Measurements from ENCODE around the gene SCG2.

Gene SCG2

GRCh38 chr2:223589901-223590300 is 12.3 kb downstream of the SCG2 start:
- TF ChIP-seq CTCF (IDR thresholded peaks at IDR 0.05) (no peak), ZFX (IDR thresholded peaks at IDR 0.05; ENCODE audit: borderline replicate concordance) (no peak)
- no peak overlapping the region for H3K27ac ChIP-seq

- H3K27ac ChIP-seq, result no peak overlapping the region
- no peak for TF ChIP-seq ZFX (IDR thresholded peaks at IDR 0.05; ENCODE audit: borderline replicate concordance)
- TF ChIP-seq CTCF (IDR thresholded peaks at IDR 0.05), result no peak
These were observed 13.9 kb downstream of the SCG2 start for GRCh38 chr2:223588251-223588650.

- TF ChIP-seq ZFX (IDR thresholded peaks at IDR 0.05; ENCODE audit: borderline replicate concordance) (no peak), CTCF (IDR thresholded peaks at IDR 0.05) (no peak)
- no peak overlapping the region for H3K27ac ChIP-seq
These were observed 14.9 kb downstream of the SCG2 start for GRCh38 chr2:223587301-223587700.

- H3K27ac ChIP-seq, result no peak overlapping the region
- TF ChIP-seq CTCF (IDR thresholded peaks at IDR 0.05) (no peak), ZFX (IDR thresholded peaks at IDR 0.05; ENCODE audit: borderline replicate concordance) (no peak)
These were observed 15.9 kb downstream of the SCG2 start for GRCh38 chr2:223586261-223586660.

GRCh38 chr2:223585666-223586065 is 16.5 kb downstream of the SCG2 start:
- TF ChIP-seq ZFX (IDR thresholded peaks at IDR 0.05; ENCODE audit: borderline replicate concordance) (no peak), CTCF (IDR thresholded peaks at IDR 0.05) (no peak)
- H3K27ac ChIP-seq, result no peak overlapping the region

GRCh38 chr2:223582001-223582400 is 20.2 kb downstream of the SCG2 start:
- TF ChIP-seq CTCF (IDR thresholded peaks at IDR 0.05) (no peak), ZFX (IDR thresholded peaks at IDR 0.05; ENCODE audit: borderline replicate concordance) (no peak)
- no peak overlapping the region for H3K27ac ChIP-seq

GRCh38 chr2:223580951-223581350 is 21.2 kb downstream of the SCG2 start:
- H3K27ac ChIP-seq, result no peak overlapping the region

More at GRCh38 chr2:223580951-223581350, 21.2 kb downstream of the SCG2 start:
- TF ChIP-seq CTCF (IDR thresholded peaks at IDR 0.05) (no peak), ZFX (IDR thresholded peaks at IDR 0.05; ENCODE audit: borderline replicate concordance) (no peak)
